OCI-LY7 (cell line): Measurements from ENCODE around the gene GYG1.

Source experiments
- EZH2phosphoT487 ChIP-seq: fragments of 200-600 bp; sonication (generic); IDR thresholded peaks from 2 replicates; pipeline ENCODE4 v1.6.1; 2018; ENCODE audit warnings: low read depth, borderline replicate concordance, mild to moderate bottlenecking, mixed run types, antibody characterized with exemption, low read length, moderate library complexity, mixed read lengths
- TF ChIP-seq, protein P1 (sequence below): fragments of 200-600 bp; sonication (generic); conservative IDR thresholded peaks from 2 replicates; pipeline ENCODE4 v1.5.1; 2014; ENCODE audit warnings: mild to moderate bottlenecking, antibody characterized with exemption, low read length, moderate library complexity, mixed read lengths

GRCh38 chr3:149061776-149062175 is 70.4 kb downstream of the GYG1 start:
- TF ChIP-seq, protein P1, sequence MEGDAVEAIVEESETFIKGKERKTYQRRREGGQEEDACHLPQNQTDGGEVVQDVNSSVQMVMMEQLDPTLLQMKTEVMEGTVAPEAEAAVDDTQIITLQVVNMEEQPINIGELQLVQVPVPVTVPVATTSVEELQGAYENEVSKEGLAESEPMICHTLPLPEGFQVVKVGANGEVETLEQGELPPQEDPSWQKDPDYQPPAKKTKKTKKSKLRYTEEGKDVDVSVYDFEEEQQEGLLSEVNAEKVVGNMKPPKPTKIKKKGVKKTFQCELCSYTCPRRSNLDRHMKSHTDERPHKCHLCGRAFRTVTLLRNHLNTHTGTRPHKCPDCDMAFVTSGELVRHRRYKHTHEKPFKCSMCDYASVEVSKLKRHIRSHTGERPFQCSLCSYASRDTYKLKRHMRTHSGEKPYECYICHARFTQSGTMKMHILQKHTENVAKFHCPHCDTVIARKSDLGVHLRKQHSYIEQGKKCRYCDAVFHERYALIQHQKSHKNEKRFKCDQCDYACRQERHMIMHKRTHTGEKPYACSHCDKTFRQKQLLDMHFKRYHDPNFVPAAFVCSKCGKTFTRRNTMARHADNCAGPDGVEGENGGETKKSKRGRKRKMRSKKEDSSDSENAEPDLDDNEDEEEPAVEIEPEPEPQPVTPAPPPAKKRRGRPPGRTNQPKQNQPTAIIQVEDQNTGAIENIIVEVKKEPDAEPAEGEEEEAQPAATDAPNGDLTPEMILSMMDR: no peak
- TF ChIP-seq EZH2phosphoT487: no peak
